Measurements from ENCODE around the gene RIMBP2.
"Not testable (repeated sequence)": the region's sequence is repeated elsewhere in the genome, so short reads cannot be mapped to it uniquely, and the experiment has no call there.

RIMBP2 gene

GRCh38 chr12:130705178-130705822, 10.8 kb downstream of the RIMBP2 start:
- DNase-seq (ENCODE audit: low read depth), result no peak

GRCh38 chr12:130704606-130705005, 11.5 kb downstream of the RIMBP2 start:
- no peak for DNase-seq (ENCODE audit: low read depth)

- DNase-seq (ENCODE audit: low read depth), result no peak
Observed at GRCh38 chr12:130703733-130704375, 12.2 kb downstream of the RIMBP2 start.

- no peak for DNase-seq (ENCODE audit: low read depth)
Observed at GRCh38 chr12:130702966-130703732, 12.9 kb downstream of the RIMBP2 start.

- DNase-seq (ENCODE audit: low read depth), result no peak
Observed at GRCh38 chr12:130701402-130701744, 14.7 kb downstream of the RIMBP2 start.

- DNase-seq (ENCODE audit: low read depth), result no peak
Observed at GRCh38 chr12:130700492-130701401, 15.4 kb downstream of the RIMBP2 start.

GRCh38 chr12:130698106-130698505, 18.0 kb downstream of the RIMBP2 start:
- DNase-seq (ENCODE audit: low read depth), result no peak

GRCh38 chr12:130696379-130697100, 19.6 kb downstream of the RIMBP2 start:
- DNase-seq (ENCODE audit: low read depth), result no peak

GRCh38 chr12:130695061-130695460, 21.0 kb downstream of the RIMBP2 start:
- no peak for DNase-seq (ENCODE audit: low read depth)

GRCh38 chr12:130689408-130690405, 26.4 kb downstream of the RIMBP2 start:
- no peak for DNase-seq (ENCODE audit: low read depth)

GRCh38 chr12:130688999-130689398, 27.1 kb downstream of the RIMBP2 start:
- not testable (repeated sequence) for DNase-seq (ENCODE audit: low read depth)

- DNase-seq (ENCODE audit: low read depth), result no peak
Observed at GRCh38 chr12:130687796-130688778, 28.0 kb downstream of the RIMBP2 start.

- DNase-seq (ENCODE audit: low read depth), result no peak
Observed at GRCh38 chr12:130687190-130687589, 28.9 kb downstream of the RIMBP2 start.

- no peak for DNase-seq (ENCODE audit: low read depth)
Observed at GRCh38 chr12:130686511-130686991, 29.5 kb downstream of the RIMBP2 start.

- DNase-seq (ENCODE audit: low read depth), result no peak
Observed at GRCh38 chr12:130685850-130686249, 30.2 kb downstream of the RIMBP2 start.

- no peak for DNase-seq (ENCODE audit: low read depth)
Observed at GRCh38 chr12:130685250-130685787, 30.8 kb downstream of the RIMBP2 start.

GRCh38 chr12:130683811-130684210, 32.3 kb downstream of the RIMBP2 start:
- no peak for DNase-seq (ENCODE audit: low read depth)

- DNase-seq (ENCODE audit: low read depth), result no peak
Observed at GRCh38 chr12:130683080-130683479, 33.0 kb downstream of the RIMBP2 start.
